Stimulated activated CD4-positive, alpha-beta T cell treated with anti-CD3 and anti-CD28 coated beads, Interleukin-1b, Interleukin-23, amount 100 ng/mL, for 24 hours (primary cell): ENCODE measurements around the gene RBM4.

ENCODE experiments used
- DNase-seq, 4 experiments: peaks; one replicate each; pipeline ENCODE4 v3.0.0-alpha.2; 2020; ENCODE audit warnings: low read depth in 4 of 4, low spot score in 1 of 4

RBM4 gene

GRCh38 chr11:66651016-66651415 lies 12.5 kb downstream of the RBM4 start:
- DNase-seq, result no peak

GRCh38 chr11:66652651-66653050 lies 14.1 kb downstream of the RBM4 start:
- DNase-seq, result no peak

GRCh38 chr11:66653123-66653522 lies 14.6 kb downstream of the RBM4 start:
- no peak for DNase-seq

GRCh38 chr11:66659763-66660162 lies 21.3 kb downstream of the RBM4 start:
- DNase-seq, result no peak

GRCh38 chr11:66663741-66664296 lies 25.3 kb downstream of the RBM4 start:
- no peak for DNase-seq

GRCh38 chr11:66665369-66665768 lies 26.9 kb downstream of the RBM4 start:
- no peak for DNase-seq

- DNase-seq, result no peak
These were observed 32.3 kb downstream of the RBM4 start for GRCh38 chr11:66670816-66671215.

- DNase-seq, result no peak
These were observed 36.6 kb downstream of the RBM4 start for GRCh38 chr11:66674964-66675602.

DNA sequence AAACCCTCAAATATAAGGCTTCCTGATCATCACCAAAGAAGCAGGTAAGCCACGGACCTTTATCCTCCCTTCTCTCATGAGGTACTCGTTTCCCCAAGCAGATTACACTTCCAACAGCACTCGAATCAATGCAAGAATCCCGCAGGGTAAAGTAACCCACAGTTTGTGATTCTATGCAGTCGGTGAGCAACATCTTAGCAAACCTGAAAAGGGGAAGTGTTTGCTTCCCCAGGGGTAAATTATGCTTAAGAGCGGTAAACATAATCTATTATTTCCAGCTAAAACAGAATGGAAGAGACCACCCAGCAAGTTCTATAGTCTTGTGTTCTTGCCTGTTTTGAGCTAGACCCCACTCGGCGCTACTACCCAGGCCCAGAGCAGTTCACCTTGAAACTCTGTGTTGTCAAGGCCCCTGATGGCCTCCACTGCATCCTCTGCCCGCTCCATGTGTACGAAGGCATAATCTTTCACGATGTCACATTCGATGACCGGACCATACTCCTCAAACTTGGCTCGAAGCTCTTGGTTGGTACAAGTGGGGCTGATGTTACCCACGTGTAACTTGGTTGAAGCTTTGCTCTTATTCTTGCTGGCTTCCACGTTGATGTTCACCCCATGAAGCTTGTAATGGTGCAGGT lies 37.9 kb downstream of the RBM4 start:
- no peak for DNase-seq

GRCh38 chr11:66676931-66677598 lies 38.6 kb downstream of the RBM4 start:
- DNase-seq, result no peak

DNA sequence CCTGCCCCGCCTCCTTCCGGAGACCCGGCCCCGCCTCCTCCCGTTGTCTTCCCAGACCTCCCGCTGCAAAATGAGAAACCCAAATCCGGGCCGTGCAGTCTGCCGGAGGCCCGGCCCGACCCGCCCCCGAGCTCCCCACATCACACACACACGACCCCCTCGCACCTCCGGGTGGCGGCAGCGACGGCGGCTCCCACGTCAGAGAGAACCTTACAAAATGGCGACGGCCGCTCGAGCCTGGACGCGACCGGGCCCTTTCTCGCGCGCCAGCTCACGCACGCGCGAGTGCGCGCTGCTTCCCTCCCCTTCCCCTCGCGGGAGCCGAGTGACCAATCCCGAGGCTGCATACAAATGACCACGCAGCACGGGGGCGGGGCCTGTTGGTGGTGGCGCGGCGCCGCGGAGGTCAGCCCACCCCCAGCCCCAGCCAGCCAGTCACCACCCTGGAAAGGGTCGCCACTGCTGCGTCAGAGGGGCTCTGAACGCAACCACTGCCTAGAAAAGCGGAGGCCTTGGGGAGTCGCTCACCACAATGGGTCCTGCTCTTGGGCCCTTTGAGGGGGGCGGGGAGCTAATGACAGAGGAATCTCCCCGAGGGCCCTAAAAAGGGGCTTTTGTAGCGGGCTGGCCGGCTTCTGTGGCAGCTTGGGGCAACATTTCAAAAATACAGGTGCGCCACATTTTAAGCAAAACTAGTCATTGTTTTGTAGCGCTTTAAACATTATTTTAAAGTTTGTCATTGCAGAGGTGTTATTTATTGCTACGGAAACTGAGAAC lies 39.3 kb downstream of the RBM4 start, which contains the start of gene RBM4B:
Gene RBM4B (minus strand): TSS at position 289 of the 777 bp plus-strand sequence. CDS start 808 bp downstream, outside the sequence.
- DNase-seq, result peak; percentile 87 to 97 (median 92)

- no peak for DNase-seq
These were observed 42.6 kb downstream of the RBM4 start for GRCh38 chr11:66680966-66681645.

DNA sequence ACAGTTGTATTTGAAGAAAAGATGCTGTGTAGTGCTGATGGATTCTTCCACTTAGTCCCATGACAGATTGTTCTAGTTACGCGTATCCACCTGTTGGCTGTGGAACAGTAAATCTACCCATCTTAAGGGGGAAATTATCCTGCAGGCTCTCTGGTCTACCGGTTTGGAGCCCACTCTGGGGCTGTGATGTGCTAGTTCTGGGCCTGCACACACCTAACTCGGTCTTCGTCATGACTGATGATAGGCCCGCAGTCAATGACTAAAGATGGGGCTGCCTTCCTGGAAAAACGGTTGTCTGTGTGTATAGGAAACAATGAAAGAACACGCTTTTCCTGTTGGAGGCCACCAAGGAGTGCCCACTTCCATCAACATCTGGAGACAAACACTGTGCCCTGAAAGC lies 45.4 kb downstream of the RBM4 start:
- DNase-seq, result no peak

DNA sequence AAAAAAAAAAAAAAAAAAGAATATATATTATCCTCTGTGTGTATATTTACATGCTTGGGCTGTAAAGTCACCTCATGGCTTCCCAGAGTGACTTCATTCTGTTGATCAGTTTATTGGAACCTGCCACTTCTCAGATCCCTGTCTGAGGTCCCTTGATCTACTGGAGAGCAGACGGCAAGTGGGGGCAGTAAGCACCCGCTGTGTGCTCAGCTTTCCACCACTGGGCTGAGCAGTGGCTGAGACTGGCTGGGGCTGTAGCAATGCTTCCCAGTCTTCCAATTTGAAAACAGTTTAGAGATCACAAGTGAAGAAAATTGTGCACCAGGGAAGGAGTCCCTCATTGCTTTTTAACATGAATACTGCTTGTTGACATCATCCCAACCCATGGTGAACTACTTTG lies 46.1 kb downstream of the RBM4 start:
- no peak for DNase-seq

GRCh38 chr11:66685276-66686099 lies 47.0 kb downstream of the RBM4 start:
- no peak for DNase-seq

GRCh38 chr11:66686100-66686785 lies 47.7 kb downstream of the RBM4 start:
- no peak for DNase-seq

- DNase-seq, result no peak
These were observed 48.6 kb downstream of the RBM4 start for GRCh38 chr11:66686801-66687750.

GRCh38 chr11:66687831-66688281 lies 49.4 kb downstream of the RBM4 start:
- DNase-seq, result no peak
